ENCODE data around the gene NOVA2. TPM values are rescaled to one million over a fixed set of nuclear protein-coding genes. Genes with fewer than 3 reads are reported as not detected.
"Not testable (repeated sequence)": the region's sequence is repeated elsewhere in the genome, so short reads cannot be mapped to it uniquely, and the experiment has no call there.

NOVA2 gene
- total RNA-seq, 1 donor from 2014 or later = 0.59 TPM

GRCh38 chr19:45924891-45925447 is 48.7 kb downstream of the NOVA2 start:
- no peak for DNase-seq

- no peak for DNase-seq
These were observed 51.4 kb downstream of the NOVA2 start for GRCh38 chr19:45922281-45922680.

GRCh38 chr19:45920458-45920857 is 53.2 kb downstream of the NOVA2 start:
- DNase-seq = no peak

- no peak for DNase-seq
These were observed 54.0 kb downstream of the NOVA2 start for GRCh38 chr19:45919678-45920077.

GRCh38 chr19:45918721-45919120 is 54.9 kb downstream of the NOVA2 start:
- no peak for DNase-seq

- DNase-seq = no peak
These were observed 56.1 kb downstream of the NOVA2 start for GRCh38 chr19:45917421-45918091.

GRCh38 chr19:45913874-45914830 is 59.5 kb downstream of the NOVA2 start, which contains the start of gene NANOS2:
Gene NANOS2, minus strand, starts transcription at chr19:45914778. Its CDS starts 85 bp downstream, at chr19:45914693.
- no peak for DNase-seq

GRCh38 chr19:45911291-45911690 is 62.4 kb downstream of the NOVA2 start:
- no peak for DNase-seq

- DNase-seq = no peak
These were observed 64.7 kb downstream of the NOVA2 start for GRCh38 chr19:45908956-45909355.

- DNase-seq = no peak
These were observed 67.4 kb downstream of the NOVA2 start for GRCh38 chr19:45906221-45906620.

- no peak for DNase-seq
These were observed 68.7 kb downstream of the NOVA2 start for GRCh38 chr19:45905011-45905410.

GRCh38 chr19:45902651-45903625 is 70.7 kb downstream of the NOVA2 start:
- DNase-seq = peak; percentile 98

GRCh38 chr19:45901912-45902650 is 71.6 kb downstream of the NOVA2 start, which contains the start of gene MYPOP:
Gene MYPOP, minus strand, starts transcription at chr19:45902613. Its CDS starts 840 bp downstream, at chr19:45901773.
- DNase-seq = no peak

GRCh38 chr19:45901432-45901911 is 72.2 kb downstream of the NOVA2 start:
- no peak for DNase-seq

GRCh38 chr19:45900738-45901431 is 72.8 kb downstream of the NOVA2 start:
- DNase-seq = no peak

GRCh38 chr19:45899919-45900589 is 73.6 kb downstream of the NOVA2 start:
- no peak for DNase-seq

GRCh38 chr19:45899253-45899652 is 74.4 kb downstream of the NOVA2 start:
- no peak for DNase-seq

- no peak for DNase-seq
These were observed 76.3 kb downstream of the NOVA2 start for GRCh38 chr19:45897261-45897812.

- DNase-seq = not testable (repeated sequence)
These were observed 77.6 kb downstream of the NOVA2 start for GRCh38 chr19:45895983-45896599.
